ENCODE data around the gene ZNF143. TPM values are rescaled to one million over a fixed set of nuclear protein-coding genes. Genes with fewer than 3 reads are reported as not detected.

The ZNF143 gene
- total and polyA plus RNA-seq, 2 of the 4 experiments (the other 2 are of a cell fraction): 23.8 to 49.6 TPM

DNA sequence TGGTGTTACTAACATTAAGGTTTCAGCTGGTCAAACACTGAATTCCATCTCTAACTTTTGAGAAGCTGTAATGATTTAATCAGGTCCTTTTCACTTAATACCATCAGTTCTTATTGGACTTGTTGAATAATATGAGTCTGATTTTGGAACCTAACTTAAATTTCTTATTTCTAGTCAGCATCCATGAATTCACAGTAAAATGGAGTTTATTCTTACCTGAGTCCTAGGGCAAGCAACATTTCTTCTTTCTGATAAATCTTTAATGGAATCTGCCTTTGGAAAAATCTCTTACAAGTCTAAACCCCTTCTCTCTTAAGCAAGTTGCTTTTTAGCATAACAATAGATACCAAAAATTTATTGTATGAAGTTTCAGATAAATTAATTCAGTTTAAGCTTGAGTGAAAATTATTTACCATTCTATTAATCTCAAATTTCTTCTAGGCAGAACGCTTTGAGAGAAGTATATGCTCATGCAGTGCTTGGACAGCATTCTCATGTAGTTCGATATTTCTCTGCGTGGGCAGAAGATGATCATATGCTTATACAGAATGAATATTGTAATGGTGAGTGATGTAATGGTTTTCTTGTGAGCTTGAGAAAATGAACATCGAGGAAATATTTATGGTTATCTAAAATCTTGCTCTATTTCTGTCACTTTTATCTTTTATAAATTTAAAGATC, 116.0 kb downstream of the ZNF143 start:
- H3K4me2 ChIP-seq (ENCODE audit: low read depth, low read length): peak overlapping the region; percentile 98
- BruUV-seq (replicated peaks): no TSS peak
- H3K4me3 ChIP-seq (ENCODE audit: insufficient read depth, low read depth, low read length): peak overlapping the region; percentile 76
- DNase-seq: peak; percentile 73
- H3K36me3 ChIP-seq (ENCODE audit: control insufficient read depth, insufficient read depth, low read length): peaks cover 12% of the 10 kb centered on the region
- no peak overlapping the region for H2AFZ ChIP-seq (replicated peaks; ENCODE audit: low read length, poor library complexity)
- H3K14ac ChIP-seq (replicated peaks; ENCODE audit: low read depth, low read length): peak overlapping the region; percentile 75
- H2BK20ac ChIP-seq (ENCODE audit: low read depth, low read length): peak overlapping the region; percentile 6; the same call in 1 of the 2 replicates
- no peaks in the 10 kb centered on the region for H3K27me3 ChIP-seq (ENCODE audit: control insufficient read depth, insufficient read depth, low read length)
- H3K4me1 ChIP-seq (ENCODE audit: control insufficient read depth, insufficient read depth, low read length): no peaks in the 10 kb centered on the region
- dilution Hi-C loops (cut with HindIII; ENCODE audit: low sequenced_read_pairs, unreplicated experiment) (no loop called here), in situ Hi-C loops (cut with MboI; ENCODE audit: low sequenced_read_pairs) (no loop called here), intact Hi-C loops (cut with micrococcal nuclease) (no loop called here)
- H3K18ac ChIP-seq (ENCODE audit: low read depth, low read length): 0 out of 2 replicates have a peak overlapping the region, but pooled peaks have one; percentile 26
- H2AK9ac ChIP-seq (replicated peaks; ENCODE audit: low read depth, low read length, poor library complexity): no peak overlapping the region
- ChIA-PET CTCF (interaction anchor here (1.2 to 1.3 kb wide), 4 partner anchors 10 to 171 kb away, joined by 3 to 6 read pairs (median 4); no protein-coding TSS in a partner anchor), POLR2A (ENCODE audit: unreplicated experiment) (interaction anchor here (0.6 to 0.9 kb wide), 2 partner anchors 10 to 752 kb away, joined by 3 to 4 read pairs; no protein-coding TSS in a partner anchor)
- no peak for ATAC-seq (ENCODE audit: low read depth)
- H3K9me3 ChIP-seq (ENCODE audit: control insufficient read depth, insufficient read depth, low read length): no peaks in the 10 kb centered on the region
- H2BK120ac ChIP-seq (ENCODE audit: low read depth, low read length): peak overlapping the region; percentile 51
- H3K23ac ChIP-seq (ENCODE audit: low read depth, low read length): peak overlapping the region; percentile 88
- peak overlapping the region; percentile 94 for H2BK5ac ChIP-seq (ENCODE audit: low read depth, low read length, poor library complexity, severe bottlenecking)
- H3K27ac ChIP-seq (ENCODE audit: insufficient read depth, low read length): peak overlapping the region; percentile 46; the same call in 1 of the 2 replicates
- H2BK15ac ChIP-seq (ENCODE audit: low read depth, low read length): peak overlapping the region; percentile 3; the same call in 1 of the 3 replicates
- H4K8ac ChIP-seq (ENCODE audit: low read depth in 2 of 2, low read length in 2 of 2): peak overlapping the region; percentile 39; a peak in 1 of 4 replicates
- H4K91ac ChIP-seq (ENCODE audit: insufficient read depth, low read depth, low read length): no peak overlapping the region
- H3K4ac ChIP-seq (ENCODE audit: low read depth, low read length): peak overlapping the region; percentile 63; the same call in 1 of the 2 replicates
- H3K9ac ChIP-seq (ENCODE audit: low read depth, low read length): peak overlapping the region; percentile 77; the same call in 1 of the 2 replicates
- no peak overlapping the region for H4K5ac ChIP-seq (ENCODE audit: low read depth, low read length)
- peaks cover 3% of the 10 kb centered on the region for H4K20me1 ChIP-seq (ENCODE audit: insufficient read depth, low read length)
- H3K79me1 ChIP-seq (ENCODE audit: low read depth in 1 of 2, low read length in 2 of 2): peaks cover 5 to 21% of the 10 kb centered on the region in 2 experiments
- peaks cover 3% of the 10 kb centered on the region; the same call in 1 of the 2 replicates for H3K9me1 ChIP-seq (ENCODE audit: insufficient read depth, low read length)
- peak overlapping the region; percentile 67; the same call in 1 of the 2 replicates for H3K56ac ChIP-seq (ENCODE audit: extremely low read depth, insufficient read depth, low read length)
- no peak overlapping the region for H2AK5ac ChIP-seq (ENCODE audit: low read depth, low read length)
- no CpG with 5 or more reads among the region's 4 CpGs for WGBS, 2 experiments (ENCODE audit: extremely low coverage in 2 of 2, insufficient read length in 1 of 2)
- TF ChIP-seq USF2 (IDR thresholded peaks at IDR 0.05; ENCODE audit: low read depth, low read length): no peak
- TF ChIP-seq MAFK (IDR thresholded peaks at IDR 0.05; ENCODE audit: low read depth, low read length): no peak
- no peak for TF ChIP-seq NFE2L2 (IDR thresholded peaks at IDR 0.05; ENCODE audit: low read depth, low read length)
- TF ChIP-seq SMC3 (IDR thresholded peaks at IDR 0.05; ENCODE audit: low read depth, low read length): no peak
- no peak for TF ChIP-seq RFX5 (IDR thresholded peaks at IDR 0.05; ENCODE audit: low read depth, low read length)
- TF ChIP-seq, protein P1, sequence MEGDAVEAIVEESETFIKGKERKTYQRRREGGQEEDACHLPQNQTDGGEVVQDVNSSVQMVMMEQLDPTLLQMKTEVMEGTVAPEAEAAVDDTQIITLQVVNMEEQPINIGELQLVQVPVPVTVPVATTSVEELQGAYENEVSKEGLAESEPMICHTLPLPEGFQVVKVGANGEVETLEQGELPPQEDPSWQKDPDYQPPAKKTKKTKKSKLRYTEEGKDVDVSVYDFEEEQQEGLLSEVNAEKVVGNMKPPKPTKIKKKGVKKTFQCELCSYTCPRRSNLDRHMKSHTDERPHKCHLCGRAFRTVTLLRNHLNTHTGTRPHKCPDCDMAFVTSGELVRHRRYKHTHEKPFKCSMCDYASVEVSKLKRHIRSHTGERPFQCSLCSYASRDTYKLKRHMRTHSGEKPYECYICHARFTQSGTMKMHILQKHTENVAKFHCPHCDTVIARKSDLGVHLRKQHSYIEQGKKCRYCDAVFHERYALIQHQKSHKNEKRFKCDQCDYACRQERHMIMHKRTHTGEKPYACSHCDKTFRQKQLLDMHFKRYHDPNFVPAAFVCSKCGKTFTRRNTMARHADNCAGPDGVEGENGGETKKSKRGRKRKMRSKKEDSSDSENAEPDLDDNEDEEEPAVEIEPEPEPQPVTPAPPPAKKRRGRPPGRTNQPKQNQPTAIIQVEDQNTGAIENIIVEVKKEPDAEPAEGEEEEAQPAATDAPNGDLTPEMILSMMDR (conservative IDR thresholded peaks at IDR 0.05; ENCODE audit: low read depth, low read length): no peak
- peak; percentile 36; the same call in 1 of the 2 replicates for TF ChIP-seq POLR2A (IDR thresholded peaks at IDR 0.05; ENCODE audit: low read depth, low read length)
- TF ChIP-seq MXI1 (IDR thresholded peaks at IDR 0.05; ENCODE audit: borderline replicate concordance, low read depth, low read length): no peak
- no peak for TF ChIP-seq CEBPB (IDR thresholded peaks at IDR 0.05; ENCODE audit: low read depth, low read length)
